Fibroblast of lung (primary cell): ENCODE measurements around the gene PPP2R5A. TPM values are rescaled to one million over a fixed set of nuclear protein-coding genes. Genes with fewer than 3 reads are reported as not detected.
A peak's percentile ranks its signal among the peaks of the same experiment; 100 is the strongest.

Experiments
- DNase-seq, 2 donors: peaks; one replicate each; pipeline versions ENCODE4 v3.0.0 to v3.0.0-alpha.2; 2010; ENCODE audit warnings: low read depth in 2 of 2
- H2AFZ ChIP-seq: 2 replicates; pipeline ENCODE4 v1.5.1; 2012; ENCODE audit warnings: low read length, control low read depth, inconsistent platforms
- H3K27ac ChIP-seq: 2 replicates; pipeline ENCODE4 v1.5.1; 2011; ENCODE audit warnings: low read length, control low read depth; ENCODE audit not compliant: insufficient read depth
- H3K27me3 ChIP-seq: 2 replicates; pipeline ENCODE4 v1.5.1; 2011; ENCODE audit warnings: mild to moderate bottlenecking, low read length; ENCODE audit not compliant: control insufficient read depth, insufficient read depth
- H3K36me3 ChIP-seq: 2 replicates; pipeline ENCODE4 v1.5.1; 2011; ENCODE audit warnings: low read length; ENCODE audit not compliant: control insufficient read depth, insufficient read depth
- H3K4me1 ChIP-seq: 2 replicates; pipeline ENCODE4 v1.5.1; 2011; ENCODE audit warnings: low read length; ENCODE audit not compliant: control insufficient read depth, insufficient read depth; ENCODE audit errors: extremely low read depth
- H3K4me2 ChIP-seq: 2 replicates; pipeline ENCODE4 v1.5.1; 2011; ENCODE audit warnings: low read length, control low read depth; ENCODE audit not compliant: insufficient read depth; ENCODE audit errors: extremely low read depth
- H3K4me3 ChIP-seq, 4 experiments: fragments of 200-600 bp in 1 of 4; sonication (generic) in 1 of 4; replicated peaks in 1 of 4; 2 replicates each; pipeline ENCODE4 v1.5.1; 2011 to 2016; ENCODE audit warnings: low read length in 4 of 4, low read depth in 3 of 4, mild to moderate bottlenecking in 3 of 4, control low read depth in 2 of 4, inconsistent platforms in 1 of 4, mixed read lengths in 1 of 4; ENCODE audit not compliant: insufficient read depth in 1 of 4; ENCODE audit errors: control extremely low read depth in 1 of 4
- H3K79me2 ChIP-seq: 2 replicates; pipeline ENCODE4 v1.5.1; 2012; ENCODE audit warnings: mild to moderate bottlenecking, low read length, inconsistent platforms; ENCODE audit not compliant: control insufficient read depth, insufficient read depth
- H3K9ac ChIP-seq: 2 replicates; pipeline ENCODE4 v1.5.1; 2011; ENCODE audit warnings: mild to moderate bottlenecking, low read length, control low read depth; ENCODE audit not compliant: insufficient read depth
- H3K9me3 ChIP-seq: 2 replicates; pipeline ENCODE4 v1.5.1; 2012; ENCODE audit warnings: low read depth, low read length; ENCODE audit not compliant: control insufficient read depth, insufficient read depth
- H4K20me1 ChIP-seq: 2 replicates; pipeline ENCODE4 v1.5.1; 2011; ENCODE audit warnings: low read length; ENCODE audit not compliant: control insufficient read depth, insufficient read depth; ENCODE audit errors: extremely low read depth
- EZH2 ChIP-seq: IDR thresholded peaks from 2 replicates; pipeline ENCODE4 v1.5.1; 2012; ENCODE audit warnings: low read length, control low read depth, mild to moderate bottlenecking; ENCODE audit errors: missing control alignments
- polyA plus RNA-seq, 2 donors: library from polyadenylated mRNA; depleted of rRNA in 1 of 2; stranded (reverse) in 1 of 2; unstranded in 1 of 2; fragments of >200 nt; gene quantifications; 2 replicates each; pipeline ENCODE4 v1.2.1, GENCODE V29; 2011 to 2012; ENCODE audit warnings: missing spikeins in 1 of 2
- total RNA-seq: library from RNA; depleted of rRNA; stranded (reverse); fragments of >200 nt; gene quantifications from 2 replicates; pipeline ENCODE4 v1.2.1, GENCODE V29; 2014
- TF ChIP-seq, protein P1 (sequence below), 2 donors: IDR thresholded peaks in 1 of 2; conservative IDR thresholded peaks in 1 of 2; 1 replicate in 1 of 2; 2 replicates in 1 of 2; pipeline ENCODE4 v1.5.1; 2011 to 2012; ENCODE audit warnings: low read length in 2 of 2, control low read depth in 1 of 2, inconsistent platforms in 1 of 2, low read depth in 1 of 2, mild to moderate bottlenecking in 1 of 2

The PPP2R5A gene
- total and polyA plus RNA-seq, 2 donors (not counting 1 experiment from before 2014, with no cell fraction given), result 21.2 to 35.2 TPM

DNA sequence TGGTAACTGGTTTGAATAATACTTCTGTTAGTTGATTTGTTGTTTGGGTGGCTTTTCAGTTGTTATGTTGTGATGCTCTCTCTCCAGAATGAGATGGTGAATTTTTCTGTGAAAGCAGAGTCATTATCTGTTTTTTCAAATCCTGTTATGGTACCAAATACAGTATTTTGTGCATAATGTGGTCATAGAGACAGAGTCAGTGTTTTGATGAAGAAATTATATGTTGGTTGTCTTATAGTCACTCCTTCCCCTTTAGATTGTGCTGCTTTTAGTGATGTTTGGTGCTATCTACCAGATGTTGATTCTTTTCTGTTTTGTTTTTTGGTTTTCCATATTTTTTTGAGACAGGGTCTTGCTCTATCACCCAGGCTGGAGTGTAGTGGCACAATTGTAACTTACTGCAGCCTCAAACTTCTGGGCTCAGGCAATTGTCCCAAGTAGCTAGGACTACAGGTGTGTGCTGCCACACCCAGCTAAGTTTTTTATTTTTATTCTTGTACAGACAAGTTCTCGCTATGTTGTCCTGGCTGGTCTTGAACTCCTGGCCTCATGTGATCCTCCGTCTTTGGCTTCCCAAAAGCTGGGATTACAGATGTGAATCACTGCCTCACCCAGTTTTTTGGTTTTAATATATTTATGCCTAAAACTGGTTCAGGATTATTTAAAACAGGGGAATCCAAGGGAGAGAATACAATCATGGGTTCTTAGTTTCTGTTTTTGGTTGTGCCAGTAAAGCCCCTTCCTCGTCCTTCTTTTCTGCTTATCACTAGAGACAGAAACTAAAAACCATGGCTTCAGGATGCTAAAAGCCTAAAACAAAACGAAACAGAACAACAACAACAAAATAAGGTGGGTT, 7.3 kb downstream of the PPP2R5A start:
- Histone ChIP-seq H2AFZ (no peak overlapping the region), H3K27ac (no peak overlapping the region), H4K20me1 (peaks cover 2% of the 10 kb centered on the region), H3K36me3 (no peaks in the 10 kb centered on the region), H3K9me3 (no peaks in the 10 kb centered on the region), H3K4me3 (no peak overlapping the region), H3K79me2 (peaks cover 42% of the 10 kb centered on the region), H3K4me2 (no peak overlapping the region), H3K27me3 (no peaks in the 10 kb centered on the region), H3K9ac (no peak overlapping the region), H3K4me1 (peaks cover 4% of the 10 kb centered on the region)
- DNase-seq, result no peak
- no peak for TF ChIP-seq EZH2
- TF ChIP-seq, protein P1, sequence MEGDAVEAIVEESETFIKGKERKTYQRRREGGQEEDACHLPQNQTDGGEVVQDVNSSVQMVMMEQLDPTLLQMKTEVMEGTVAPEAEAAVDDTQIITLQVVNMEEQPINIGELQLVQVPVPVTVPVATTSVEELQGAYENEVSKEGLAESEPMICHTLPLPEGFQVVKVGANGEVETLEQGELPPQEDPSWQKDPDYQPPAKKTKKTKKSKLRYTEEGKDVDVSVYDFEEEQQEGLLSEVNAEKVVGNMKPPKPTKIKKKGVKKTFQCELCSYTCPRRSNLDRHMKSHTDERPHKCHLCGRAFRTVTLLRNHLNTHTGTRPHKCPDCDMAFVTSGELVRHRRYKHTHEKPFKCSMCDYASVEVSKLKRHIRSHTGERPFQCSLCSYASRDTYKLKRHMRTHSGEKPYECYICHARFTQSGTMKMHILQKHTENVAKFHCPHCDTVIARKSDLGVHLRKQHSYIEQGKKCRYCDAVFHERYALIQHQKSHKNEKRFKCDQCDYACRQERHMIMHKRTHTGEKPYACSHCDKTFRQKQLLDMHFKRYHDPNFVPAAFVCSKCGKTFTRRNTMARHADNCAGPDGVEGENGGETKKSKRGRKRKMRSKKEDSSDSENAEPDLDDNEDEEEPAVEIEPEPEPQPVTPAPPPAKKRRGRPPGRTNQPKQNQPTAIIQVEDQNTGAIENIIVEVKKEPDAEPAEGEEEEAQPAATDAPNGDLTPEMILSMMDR (conservative IDR thresholded peaks at IDR 0.05 in 1 of 2, IDR thresholded peaks at IDR 0.05 in 1 of 2; ENCODE audit: low read depth in 1 of 2, low read length in 2 of 2), result no peak

DNA sequence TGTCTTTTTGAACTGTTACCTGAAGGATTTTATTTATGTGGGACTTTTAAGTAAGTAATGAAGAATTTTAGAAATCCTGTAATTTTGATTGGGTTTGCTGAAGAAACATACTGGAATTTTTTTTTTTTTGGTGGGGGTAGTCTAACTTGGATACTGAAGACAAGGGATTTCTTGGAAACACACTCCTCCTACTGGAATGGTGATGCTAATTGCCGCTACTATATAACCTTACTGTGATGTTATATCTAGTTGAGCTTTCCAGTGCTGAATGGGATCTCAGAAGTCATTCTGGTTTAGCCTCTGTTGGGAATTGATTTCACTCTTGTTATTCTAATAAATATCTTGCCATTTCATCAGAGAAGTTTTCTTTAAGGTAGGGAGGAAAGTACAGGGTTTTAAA, 8.4 kb downstream of the PPP2R5A start:
- Histone ChIP-seq H3K36me3 (no peaks in the 10 kb centered on the region), H3K27ac (no peak overlapping the region), H3K9ac (no peak overlapping the region), H3K4me2 (no peak overlapping the region), H2AFZ (no peak overlapping the region), H3K9me3 (no peaks in the 10 kb centered on the region), H3K4me3 (no peak overlapping the region), H3K79me2 (peaks cover 36% of the 10 kb centered on the region), H3K4me1 (peaks cover 4% of the 10 kb centered on the region), H4K20me1 (peaks cover 2% of the 10 kb centered on the region), H3K27me3 (no peaks in the 10 kb centered on the region)
- peak in 1 of 2 donors; percentile 40 for DNase-seq
- TF ChIP-seq EZH2, result no peak
- TF ChIP-seq, protein P1 (conservative IDR thresholded peaks at IDR 0.05 in 1 of 2, IDR thresholded peaks at IDR 0.05 in 1 of 2; ENCODE audit: low read depth in 1 of 2, low read length in 2 of 2), result peak in 1 of 2 donors; percentile 31

DNA sequence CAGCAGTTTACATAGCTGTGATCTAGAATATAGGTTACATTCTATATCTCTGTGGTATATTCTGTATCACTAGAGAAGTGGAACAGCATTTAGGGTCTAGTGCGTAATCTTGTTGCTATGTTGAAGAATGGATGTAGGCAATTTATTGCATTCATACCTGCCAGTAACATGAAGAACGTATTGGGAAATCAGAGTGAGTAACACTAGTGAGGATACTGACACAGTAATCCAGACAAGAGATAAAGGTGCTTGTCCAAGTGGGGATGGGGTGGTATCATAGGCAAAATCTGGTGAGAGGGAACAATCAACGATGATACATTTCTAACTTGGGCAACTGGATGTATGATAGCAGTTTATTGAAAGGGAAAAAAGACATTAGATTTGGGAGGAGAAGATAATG, 9.8 kb downstream of the PPP2R5A start:
- no peak overlapping the region for H2AFZ ChIP-seq
- no peaks in the 10 kb centered on the region for H3K9me3 ChIP-seq
- H3K36me3 ChIP-seq, result no peaks in the 10 kb centered on the region
- H3K4me1 ChIP-seq, result peaks cover 4% of the 10 kb centered on the region
- no peak overlapping the region for H3K4me2 ChIP-seq
- TF ChIP-seq, protein P1 (conservative IDR thresholded peaks at IDR 0.05 in 1 of 2, IDR thresholded peaks at IDR 0.05 in 1 of 2; ENCODE audit: low read depth in 1 of 2, low read length in 2 of 2), result no peak
- no peak for TF ChIP-seq EZH2
- no peak overlapping the region for H3K27ac ChIP-seq
- H3K4me3 ChIP-seq, result no peak overlapping the region
- no peaks in the 10 kb centered on the region for H3K27me3 ChIP-seq
- no peak for DNase-seq
- H3K79me2 ChIP-seq, result peaks cover 27% of the 10 kb centered on the region
- no peak overlapping the region for H3K9ac ChIP-seq
- H4K20me1 ChIP-seq, result peaks cover 2% of the 10 kb centered on the region
